GM18511 (cell line): ENCODE data around the gene IRF3.

Experiments
- ATAC-seq: cut with Tn5 transposase; IDR thresholded peaks from one replicate; pipeline ENCODE4 v1.9.1; 2021; ENCODE audit warnings: mild to moderate bottlenecking, moderate library complexity; ENCODE audit not compliant: unreplicated experiment

IRF3 gene, protein sequence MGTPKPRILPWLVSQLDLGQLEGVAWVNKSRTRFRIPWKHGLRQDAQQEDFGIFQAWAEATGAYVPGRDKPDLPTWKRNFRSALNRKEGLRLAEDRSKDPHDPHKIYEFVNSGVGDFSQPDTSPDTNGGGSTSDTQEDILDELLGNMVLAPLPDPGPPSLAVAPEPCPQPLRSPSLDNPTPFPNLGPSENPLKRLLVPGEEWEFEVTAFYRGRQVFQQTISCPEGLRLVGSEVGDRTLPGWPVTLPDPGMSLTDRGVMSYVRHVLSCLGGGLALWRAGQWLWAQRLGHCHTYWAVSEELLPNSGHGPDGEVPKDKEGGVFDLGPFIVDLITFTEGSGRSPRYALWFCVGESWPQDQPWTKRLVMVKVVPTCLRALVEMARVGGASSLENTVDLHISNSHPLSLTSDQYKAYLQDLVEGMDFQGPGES

GRCh38 chr19:49665351-49666119 is at the start of gene IRF3, which contains the start of gene BCL2L12:
Gene IRF3, minus strand, starts transcription at chr19:49665857. Its CDS starts 1,019 bp downstream, at chr19:49664838.
Gene BCL2L12, plus strand, starts transcription at chr19:49665933. Its CDS starts 760 bp downstream, at chr19:49666693.
- ATAC-seq, result peak; percentile 80

DNA sequence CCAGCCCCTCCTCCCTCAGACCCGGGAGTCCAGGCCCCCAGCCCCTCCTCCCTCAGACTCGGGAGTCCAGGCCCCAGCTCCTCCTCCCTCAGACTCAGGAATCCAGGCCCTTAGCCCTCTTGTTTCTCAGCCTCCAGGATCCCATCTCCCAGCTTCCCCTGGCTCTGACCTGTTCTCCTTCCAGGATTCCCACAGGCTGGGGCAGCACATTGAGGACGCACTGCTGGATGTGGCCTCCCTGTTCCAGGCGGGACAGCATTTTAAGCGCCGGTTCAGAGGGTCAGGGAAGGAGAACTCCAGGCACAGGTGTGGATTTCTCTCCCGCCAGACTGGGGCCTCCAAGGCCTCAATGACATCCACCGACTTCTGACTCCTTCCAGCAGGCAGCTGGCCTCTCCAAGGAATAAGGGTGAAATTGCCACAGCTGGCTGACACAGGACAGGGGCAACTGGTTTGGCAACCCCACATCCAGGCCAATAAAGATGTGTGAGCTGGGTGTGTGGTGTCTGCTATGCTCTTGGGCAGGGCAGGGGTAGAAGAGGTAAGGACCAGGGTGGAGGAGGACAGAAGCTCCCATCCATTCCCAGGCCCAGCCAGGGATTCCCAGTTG is 47.7 kb upstream of the IRF3 start:
- ATAC-seq, result no peak

DNA sequence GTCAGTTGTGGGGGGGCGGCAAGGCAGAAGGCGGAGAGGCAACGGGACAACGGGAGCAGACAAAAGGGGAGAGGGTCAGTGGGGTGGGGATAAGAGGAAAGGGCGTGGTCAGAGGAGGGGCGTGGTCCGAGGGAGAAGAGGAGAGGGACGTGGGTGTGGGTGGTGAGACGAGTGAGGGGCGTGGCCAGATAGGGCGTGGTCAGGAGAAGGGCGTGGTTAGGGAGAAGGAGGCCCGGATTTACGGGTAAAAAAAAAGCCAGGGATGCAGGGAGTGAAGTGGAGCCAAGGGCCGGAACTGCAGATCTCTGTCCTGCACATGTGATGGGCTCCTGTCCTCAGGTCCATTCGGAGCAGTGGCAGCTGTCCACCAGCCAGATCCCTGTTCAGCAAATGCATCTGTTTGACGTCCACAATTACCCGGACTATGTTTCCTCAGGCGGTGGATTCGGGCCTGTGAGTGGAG is 46.8 kb upstream of the IRF3 start:
- ATAC-seq, result no peak

- ATAC-seq, result no peak
These were observed 44.8 kb upstream of the IRF3 start for GRCh38 chr19:49710372-49710951.

DNA sequence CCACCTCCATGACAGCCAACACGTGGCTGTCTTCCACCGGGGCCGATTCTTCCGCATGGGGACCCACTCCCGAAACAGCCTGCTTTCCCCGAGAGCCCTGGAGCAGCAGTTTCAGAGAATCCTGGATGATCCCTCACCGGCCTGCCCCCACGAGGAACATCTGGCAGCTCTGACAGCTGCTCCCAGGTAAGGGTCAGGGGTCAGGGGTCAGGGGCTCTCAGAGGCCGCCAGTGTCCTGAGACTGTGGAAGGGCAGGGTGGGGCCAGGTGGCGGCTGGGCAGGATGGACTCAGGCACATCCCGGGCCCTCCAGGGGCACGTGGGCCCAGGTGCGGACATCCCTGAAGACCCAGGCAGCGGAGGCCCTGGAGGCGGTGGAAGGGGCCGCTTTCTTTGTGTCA is 40.3 kb upstream of the IRF3 start:
- ATAC-seq, result no peak

- ATAC-seq, result no peak
These were observed 39.4 kb upstream of the IRF3 start for GRCh38 chr19:49704888-49705642.

DNA sequence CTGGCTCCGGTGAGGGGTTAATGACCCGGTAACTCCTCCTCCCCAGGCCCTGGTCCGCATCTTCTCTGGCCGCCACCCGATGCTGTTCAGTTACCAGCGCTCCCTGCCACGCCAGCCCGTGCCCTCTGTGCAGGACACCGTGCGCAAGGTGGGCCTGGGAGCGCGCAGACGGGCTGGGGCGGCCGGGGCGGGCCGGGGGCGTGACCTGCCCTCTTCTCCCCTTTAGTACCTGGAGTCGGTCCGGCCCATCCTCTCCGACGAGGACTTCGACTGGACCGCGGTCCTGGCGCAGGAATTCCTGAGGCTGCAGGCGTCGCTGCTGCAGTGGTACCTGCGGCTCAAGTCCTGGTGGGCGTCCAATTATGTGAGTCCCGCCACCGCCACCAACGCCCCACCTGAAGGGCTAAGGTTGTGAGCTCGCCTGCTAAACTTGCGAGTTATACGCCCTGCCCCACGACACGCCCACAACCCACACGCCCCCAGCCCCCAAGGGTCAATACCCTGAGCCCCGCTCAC is 35.7 kb upstream of the IRF3 start:
- no peak for ATAC-seq

- ATAC-seq, result no peak
These were observed 34.9 kb upstream of the IRF3 start for GRCh38 chr19:49700563-49700962.

DNA sequence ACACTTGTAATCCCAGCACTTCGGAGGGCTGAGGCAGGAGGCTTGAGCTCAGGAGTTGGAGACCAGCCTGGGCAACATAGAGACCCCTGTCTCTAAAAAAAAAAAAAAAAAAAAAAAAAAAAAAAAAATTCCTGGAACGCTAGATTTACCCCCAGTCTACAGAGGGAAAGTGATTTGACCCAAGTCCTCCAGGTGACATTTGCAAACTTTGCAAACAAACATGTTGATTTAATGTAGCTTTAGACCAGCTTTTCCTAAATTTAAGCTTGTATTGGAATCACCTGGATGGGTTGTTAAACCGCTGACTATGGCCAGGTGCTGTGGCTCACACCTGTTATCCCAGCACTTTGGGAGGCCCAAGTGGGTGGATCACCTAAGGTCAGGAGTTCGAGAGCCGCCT is 33.7 kb upstream of the IRF3 start:
- ATAC-seq, result no peak

GRCh38 chr19:49696865-49697264 is 31.2 kb upstream of the IRF3 start:
- ATAC-seq, result no peak

GRCh38 chr19:49696115-49696514 is 30.5 kb upstream of the IRF3 start:
- no peak for ATAC-seq

DNA sequence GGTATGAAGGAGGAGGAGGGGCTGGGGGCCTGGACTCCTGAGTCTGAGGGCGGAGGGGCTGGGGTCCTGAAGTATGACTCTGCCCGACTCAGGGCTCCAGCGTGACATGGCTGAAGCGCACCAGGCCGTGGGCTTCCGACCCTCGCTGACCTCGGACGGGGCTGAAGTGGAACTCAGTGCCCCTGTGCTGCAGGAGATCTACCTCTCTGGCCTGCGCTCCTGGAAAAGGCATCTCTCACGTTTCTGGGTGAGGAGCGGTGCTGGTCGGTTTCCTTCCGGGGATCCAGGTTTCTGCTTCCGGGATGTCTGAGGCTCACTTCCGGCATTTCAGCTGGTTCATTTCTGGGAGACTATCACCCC is 26.5 kb upstream of the IRF3 start:
- ATAC-seq, result no peak

DNA sequence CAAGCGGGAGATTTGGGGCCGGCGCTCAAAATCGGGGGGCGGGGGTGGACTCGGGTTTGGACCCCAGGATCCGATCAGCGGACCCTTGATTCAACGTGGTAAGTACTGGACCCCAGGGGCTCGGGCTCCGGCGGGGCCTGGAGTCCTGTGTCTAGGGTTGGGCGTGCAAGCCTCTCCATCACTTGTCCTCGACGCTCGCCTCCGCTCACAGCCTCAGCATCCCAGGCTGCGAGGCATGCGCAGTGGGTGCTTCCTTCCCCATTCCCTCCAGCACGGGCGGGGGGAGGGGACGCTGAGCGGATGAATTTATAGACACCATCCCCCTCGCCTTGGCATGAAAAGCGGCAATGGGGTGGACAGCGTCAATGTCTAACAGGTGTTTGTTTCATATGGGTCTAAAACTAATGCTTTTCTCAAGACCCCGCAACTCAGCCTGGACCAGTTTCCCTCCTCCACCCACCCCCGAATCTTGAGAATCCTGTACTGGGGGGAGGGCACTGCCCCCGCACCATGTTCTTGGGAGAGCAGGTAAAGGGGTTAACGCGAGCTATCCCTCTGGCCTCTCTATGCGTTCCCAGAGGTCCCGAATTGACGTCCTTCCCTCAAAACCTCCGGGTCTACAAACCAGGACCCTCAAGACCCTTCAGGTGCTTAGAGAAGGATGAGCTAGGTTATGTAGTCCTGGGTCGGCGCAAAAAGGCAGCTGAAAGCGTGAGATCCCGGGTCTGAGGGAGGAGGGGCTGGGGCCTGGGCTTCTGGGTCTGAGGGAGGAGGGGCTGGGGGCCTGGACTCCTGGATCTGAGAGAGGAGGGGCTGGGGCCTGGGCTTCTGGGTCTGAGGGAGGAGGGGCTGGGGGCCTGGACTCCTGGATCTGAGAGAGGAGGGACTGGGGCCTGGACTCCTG is 25.8 kb upstream of the IRF3 start:
- no peak for ATAC-seq

DNA sequence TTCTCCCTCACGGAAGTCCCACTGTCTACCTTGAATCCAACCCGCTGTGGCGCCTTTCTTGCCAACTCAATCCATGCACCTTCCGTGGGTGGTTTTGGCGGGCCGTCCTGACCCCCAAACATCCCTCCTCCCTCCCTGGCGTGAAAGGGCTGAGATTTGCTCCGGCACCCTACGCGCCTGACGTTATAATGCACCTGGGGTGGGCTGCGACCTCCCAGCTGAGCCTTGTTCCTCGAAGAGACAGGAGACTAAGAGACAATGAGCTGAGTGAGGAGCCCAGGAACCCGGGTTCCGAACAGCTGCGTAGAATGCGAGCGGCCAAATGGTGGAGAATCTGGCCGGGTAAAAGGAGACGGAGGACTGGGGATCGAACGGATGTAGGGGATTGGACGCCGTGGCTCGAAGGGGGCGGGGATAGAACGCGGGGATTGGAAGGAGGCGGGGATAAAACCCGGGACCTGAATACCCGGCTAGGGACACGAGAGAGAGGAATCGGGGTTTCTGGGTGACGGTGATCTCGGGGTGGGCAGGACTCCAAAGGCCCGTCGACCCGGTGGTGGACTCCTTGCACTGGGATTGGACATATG is 25.1 kb upstream of the IRF3 start, which contains the start of gene CPT1C:
Gene CPT1C, plus strand, starts transcription at position 461 of the 587 bp plus-strand sequence. CDS start 1,137 bp downstream, outside the sequence.
- ATAC-seq, result no peak

- ATAC-seq, result no peak
These were observed 24.5 kb upstream of the IRF3 start for GRCh38 chr19:49690079-49690655.

DNA sequence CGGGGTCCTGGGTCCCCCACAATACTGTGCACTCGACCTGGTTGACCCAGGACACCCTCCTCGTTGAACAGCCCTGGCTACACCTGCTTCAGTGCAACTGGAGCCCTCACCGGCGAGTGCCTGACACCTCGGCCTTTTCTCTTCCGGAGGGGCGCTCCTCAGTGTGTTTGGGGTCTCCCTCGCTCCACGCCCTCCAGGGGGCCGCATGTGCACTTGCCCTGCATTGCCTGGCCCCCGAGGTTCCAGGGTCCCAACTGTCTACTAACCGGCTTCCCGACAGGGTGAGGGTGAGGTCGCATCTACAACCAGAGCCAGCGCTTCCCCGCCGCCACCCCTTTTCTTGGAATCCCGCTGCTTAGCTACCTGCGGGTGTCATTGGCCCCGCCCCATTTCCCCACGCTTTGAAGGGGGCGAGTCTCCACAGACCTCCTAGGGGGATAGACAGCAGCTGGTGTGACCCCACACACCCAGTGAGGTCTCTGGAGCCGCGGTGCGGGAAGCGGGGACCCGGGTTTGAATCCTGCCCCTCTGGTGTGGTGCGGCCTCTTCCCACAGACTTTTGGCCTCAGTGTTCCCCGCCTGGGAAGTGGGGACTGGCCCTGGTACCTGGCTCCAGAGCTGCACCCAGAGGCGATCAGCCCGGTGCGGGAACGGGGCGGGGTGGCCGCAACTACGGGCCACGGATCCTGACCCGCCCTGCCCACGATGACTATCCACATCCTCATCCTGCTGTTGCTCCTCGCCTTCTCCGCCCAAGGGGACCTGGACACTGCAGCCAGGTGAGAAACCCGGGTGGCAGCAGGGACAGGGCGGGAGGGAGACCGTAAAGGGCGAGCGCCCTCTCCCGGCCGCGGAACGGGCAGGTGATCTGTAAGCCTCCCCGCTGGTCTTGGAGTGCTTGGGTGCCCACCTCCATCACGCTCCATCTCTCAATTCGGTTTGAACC is 23.7 kb upstream of the IRF3 start, which contains the start of gene ADM5:
Gene ADM5, plus strand, starts transcription at position 462 of the 946 bp plus-strand sequence. Its CDS starts 244 bp downstream, at position 706.
- no peak for ATAC-seq

DNA sequence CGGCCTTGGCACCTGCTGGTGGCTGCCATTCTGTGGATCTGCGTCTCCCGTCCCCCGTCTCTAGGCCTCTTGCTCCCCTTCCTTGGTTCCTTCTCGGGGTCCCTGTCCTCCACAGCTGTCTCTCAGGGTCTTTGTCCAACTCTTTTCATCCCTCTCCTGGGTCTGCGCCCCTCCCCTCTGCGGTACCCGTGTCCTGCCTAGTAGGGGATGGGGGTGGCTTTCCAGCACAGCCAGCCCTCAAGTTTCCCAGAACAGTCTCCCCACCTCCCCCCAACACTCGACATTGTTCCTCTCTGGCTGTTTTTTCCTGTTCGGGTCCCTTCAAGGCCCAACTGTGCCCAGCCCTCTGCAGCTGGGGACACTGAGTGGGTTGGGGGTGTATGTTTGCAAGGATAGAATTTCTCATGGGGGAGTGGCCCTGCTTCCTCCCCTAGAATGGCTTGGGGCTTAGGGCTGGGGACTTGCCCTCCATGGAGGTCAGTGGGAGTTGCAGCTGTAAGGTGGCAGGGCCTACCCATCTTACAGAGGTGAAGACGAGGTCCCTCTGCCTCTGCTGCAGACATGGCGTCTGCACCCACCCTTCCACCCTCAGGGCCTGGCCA is 23.0 kb upstream of the IRF3 start:
- ATAC-seq, result no peak
